MCF 10A (cell line): Measurements from ENCODE around the gene ZNF286A. TPM values are rescaled to one million over a fixed set of nuclear protein-coding genes. Genes with fewer than 3 reads are reported as not detected.
A peak's percentile ranks its signal among the peaks of the same experiment; 100 is the strongest.
"Not testable (repeated sequence)": the region's sequence is repeated elsewhere in the genome, so short reads cannot be mapped to it uniquely, and the experiment has no call there.

ENCODE experiments used
- BruUV-seq: library from RNA; stranded (reverse); fragments of 400-500 nt; replicated peaks from 2 replicates; lab custom pipeline; 2021; lab: Mats Ljungman, UMichigan
- CTCF ChIA-PET: fragments of 300-600 bp; sonication (Branson Sonifier 250); formaldehyde crosslinking; extraction: SDS; loops from one replicate; lab custom pipeline; 2021; ENCODE audit warnings: antibody characterized with exemption, inconsistent platforms; lab: Yijun Ruan, JAX
- POLR2A ChIA-PET: fragments of 300-600, 350-650 bp; sonication (Branson Sonifier 250); formaldehyde crosslinking; extraction: SDS; loops from one replicate; lab custom pipeline; 2020; ENCODE audit warnings: antibody characterized with exemption, inconsistent platforms; lab: Yijun Ruan, JAX
- DNase-seq: peaks from one replicate; pipeline ENCODE4 v3.0.0-alpha.2; 2018; ENCODE audit not compliant: unreplicated experiment
- H3K27ac Mint-ChIP-seq: one replicate; pipeline ENCODE4 v1.8.0; 2022; ENCODE audit warnings: mild to moderate bottlenecking, low read depth, mixed read lengths; ENCODE audit not compliant: unreplicated experiment
- H3K27me3 Mint-ChIP-seq: one replicate; pipeline ENCODE4 v1.8.0; 2022; ENCODE audit warnings: mixed read lengths; ENCODE audit not compliant: insufficient read depth, unreplicated experiment
- H3K36me3 Mint-ChIP-seq: one replicate; pipeline ENCODE4 v1.8.0; 2022; ENCODE audit warnings: mild to moderate bottlenecking, moderate library complexity, mixed read lengths; ENCODE audit not compliant: insufficient read depth, unreplicated experiment
- H3K4me1 Mint-ChIP-seq: one replicate; pipeline ENCODE4 v1.8.0; 2022; ENCODE audit warnings: mixed read lengths; ENCODE audit not compliant: insufficient read depth, unreplicated experiment
- H3K4me3 Mint-ChIP-seq: one replicate; pipeline ENCODE4 v1.8.0; 2022; ENCODE audit warnings: mild to moderate bottlenecking, moderate library complexity, mixed read lengths; ENCODE audit not compliant: unreplicated experiment
- H3K9me3 Mint-ChIP-seq: one replicate; pipeline ENCODE4 v1.8.0; 2022; ENCODE audit warnings: mixed read lengths; ENCODE audit not compliant: unreplicated experiment
- intact Hi-C: fragments of 100-400 bp; cut with micrococcal nuclease; formaldehyde crosslinking; loops from 2 replicates; pipeline ENCODE4 v1.14.1; 2022
- total RNA-seq: library from RNA; stranded (reverse); gene quantifications from 2 replicates; pipeline ENCODE4 v1.2.3, GENCODE V29; 2022
- TF ChIP-seq, protein P1 (sequence below): fragments of 200-600 bp; IDR thresholded peaks from one replicate; pipeline ENCODE4 v1.8.0; 2022; ENCODE audit warnings: antibody characterized with exemption, mild to moderate bottlenecking; ENCODE audit not compliant: unreplicated experiment

The ZNF286A gene
- total RNA-seq, 1 experiment from 2014 or later, result 25.7 TPM

DNA sequence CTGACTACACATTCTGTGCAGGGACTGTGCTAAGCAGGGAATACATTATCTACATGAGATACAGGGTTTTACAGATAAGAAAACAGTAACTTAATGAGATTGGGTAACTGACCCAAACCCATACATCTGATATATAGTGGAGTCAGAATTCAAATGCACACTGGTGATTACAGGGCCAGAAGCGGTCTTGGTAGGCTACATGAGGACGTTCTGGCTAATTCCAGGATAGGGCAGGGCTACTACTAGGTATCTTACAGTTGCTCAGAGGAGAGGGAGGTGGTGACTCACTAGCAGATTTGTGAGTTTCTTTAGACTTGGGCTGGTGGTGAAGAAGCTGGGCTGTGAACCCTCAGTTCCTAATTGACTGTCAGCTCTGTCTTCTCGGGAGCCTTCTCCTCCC, 36.9 kb upstream of the ZNF286A start:
- BruUV-seq, result no TSS peak
- TF ChIP-seq, protein P1, sequence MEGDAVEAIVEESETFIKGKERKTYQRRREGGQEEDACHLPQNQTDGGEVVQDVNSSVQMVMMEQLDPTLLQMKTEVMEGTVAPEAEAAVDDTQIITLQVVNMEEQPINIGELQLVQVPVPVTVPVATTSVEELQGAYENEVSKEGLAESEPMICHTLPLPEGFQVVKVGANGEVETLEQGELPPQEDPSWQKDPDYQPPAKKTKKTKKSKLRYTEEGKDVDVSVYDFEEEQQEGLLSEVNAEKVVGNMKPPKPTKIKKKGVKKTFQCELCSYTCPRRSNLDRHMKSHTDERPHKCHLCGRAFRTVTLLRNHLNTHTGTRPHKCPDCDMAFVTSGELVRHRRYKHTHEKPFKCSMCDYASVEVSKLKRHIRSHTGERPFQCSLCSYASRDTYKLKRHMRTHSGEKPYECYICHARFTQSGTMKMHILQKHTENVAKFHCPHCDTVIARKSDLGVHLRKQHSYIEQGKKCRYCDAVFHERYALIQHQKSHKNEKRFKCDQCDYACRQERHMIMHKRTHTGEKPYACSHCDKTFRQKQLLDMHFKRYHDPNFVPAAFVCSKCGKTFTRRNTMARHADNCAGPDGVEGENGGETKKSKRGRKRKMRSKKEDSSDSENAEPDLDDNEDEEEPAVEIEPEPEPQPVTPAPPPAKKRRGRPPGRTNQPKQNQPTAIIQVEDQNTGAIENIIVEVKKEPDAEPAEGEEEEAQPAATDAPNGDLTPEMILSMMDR, result no peak
- intact Hi-C loops, result no loop called here
- peaks cover 33% of the 10 kb centered on the region for H3K36me3 Mint-ChIP-seq
- no peak overlapping the region for H3K4me3 Mint-ChIP-seq
- H3K9me3 Mint-ChIP-seq, result no peaks in the 10 kb centered on the region
- H3K27ac Mint-ChIP-seq, result no peak overlapping the region
- CTCF ChIA-PET, result no interaction called here
- POLR2A ChIA-PET, result interaction anchor here (1.0 to 6.7 kb wide), 2 partner anchors 12 to 14 kb away, joined by 3 to 109 read pairs; no protein-coding TSS in a partner anchor
- peaks cover 41% of the 10 kb centered on the region for H3K4me1 Mint-ChIP-seq
- H3K27me3 Mint-ChIP-seq, result no peaks in the 10 kb centered on the region
- no peak for DNase-seq

DNA sequence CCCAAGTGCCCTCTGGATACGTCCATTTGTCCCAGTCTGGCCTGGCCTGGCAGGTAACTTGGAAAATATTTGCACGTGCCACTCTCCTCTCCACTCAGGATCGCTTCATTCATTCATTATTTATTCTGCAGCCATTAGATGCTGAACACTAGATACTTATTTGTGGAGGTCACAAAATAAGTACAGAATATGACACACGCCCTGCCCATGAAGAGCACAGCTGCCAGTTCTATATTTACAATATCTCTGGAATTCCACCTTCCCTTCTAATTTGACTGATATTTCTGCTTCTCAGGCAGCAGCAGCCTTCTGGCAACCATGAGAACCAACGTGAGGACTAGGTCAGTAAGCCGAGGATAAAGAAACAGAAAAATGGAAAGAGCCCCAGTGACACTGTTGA, 36.4 kb upstream of the ZNF286A start:
- no peak for DNase-seq
- H3K9me3 Mint-ChIP-seq, result no peaks in the 10 kb centered on the region
- H3K4me1 Mint-ChIP-seq, result peaks cover 36% of the 10 kb centered on the region
- H3K4me3 Mint-ChIP-seq, result no peak overlapping the region
- peaks cover 31% of the 10 kb centered on the region for H3K36me3 Mint-ChIP-seq
- no TSS peak for BruUV-seq
- intact Hi-C loops, result no loop called here
- ChIA-PET CTCF (no interaction called here), POLR2A (interaction anchor here (1.0 to 6.7 kb wide), 2 partner anchors 13 to 14 kb away, joined by 3 to 109 read pairs; no protein-coding TSS in a partner anchor)
- H3K27me3 Mint-ChIP-seq, result no peaks in the 10 kb centered on the region
- H3K27ac Mint-ChIP-seq, result no peak overlapping the region
- TF ChIP-seq, protein P1, result no peak

DNA sequence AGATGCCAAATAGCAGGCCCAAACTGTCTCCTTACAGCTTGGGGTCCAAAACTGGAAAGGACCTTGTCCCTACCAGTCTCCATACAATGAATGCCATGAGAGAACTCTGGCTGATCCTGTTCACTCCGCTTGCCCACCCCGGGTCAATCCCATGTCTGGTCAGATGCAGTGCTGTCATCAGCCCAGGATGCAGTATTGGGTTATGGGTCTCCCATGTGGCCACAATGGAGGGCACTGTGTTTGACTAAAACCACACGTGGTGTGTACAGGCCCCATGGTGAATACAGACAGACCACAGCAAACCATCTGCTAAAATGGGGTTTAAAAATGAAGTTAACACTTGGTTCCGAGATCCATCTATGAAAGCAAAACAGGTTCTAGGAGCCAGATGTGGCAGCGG, 35.9 kb upstream of the ZNF286A start:
- Mint-ChIP-seq H3K27ac (no peak overlapping the region), H3K9me3 (no peaks in the 10 kb centered on the region), H3K36me3 (peaks cover 35% of the 10 kb centered on the region), H3K27me3 (no peaks in the 10 kb centered on the region), H3K4me3 (no peak overlapping the region), H3K4me1 (peaks cover 31% of the 10 kb centered on the region)
- TF ChIP-seq, protein P1, result no peak
- CTCF ChIA-PET, result no interaction called here
- intact Hi-C loops, result no loop called here
- BruUV-seq, result no TSS peak
- no peak for DNase-seq
- POLR2A ChIA-PET, result interaction anchor here (1.0 to 6.7 kb wide), 2 partner anchors 13 kb away, joined by 3 to 109 read pairs; no protein-coding TSS in a partner anchor

DNA sequence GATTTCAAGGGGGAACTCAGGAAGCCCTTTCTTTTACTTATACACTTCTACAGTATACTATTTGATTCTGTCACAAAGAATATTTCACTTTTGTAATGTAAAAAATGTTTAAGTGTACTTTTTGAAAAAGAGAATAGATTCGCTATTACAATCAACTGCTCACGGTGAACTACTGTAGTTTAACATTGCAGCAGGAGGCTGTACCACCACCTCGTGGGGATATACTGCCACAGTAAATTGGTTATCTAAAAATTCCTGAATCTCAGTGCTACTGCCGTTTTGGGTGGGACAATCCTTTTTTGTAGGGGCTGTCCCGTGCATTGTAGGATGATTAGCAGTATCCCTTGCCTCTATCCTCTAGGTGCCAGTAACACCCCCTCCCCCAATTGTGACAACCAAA, 30.0 kb upstream of the ZNF286A start:
- H3K27ac Mint-ChIP-seq, H3K9me3 Mint-ChIP-seq, POLR2A ChIA-PET: not testable (repeated sequence)

DNA sequence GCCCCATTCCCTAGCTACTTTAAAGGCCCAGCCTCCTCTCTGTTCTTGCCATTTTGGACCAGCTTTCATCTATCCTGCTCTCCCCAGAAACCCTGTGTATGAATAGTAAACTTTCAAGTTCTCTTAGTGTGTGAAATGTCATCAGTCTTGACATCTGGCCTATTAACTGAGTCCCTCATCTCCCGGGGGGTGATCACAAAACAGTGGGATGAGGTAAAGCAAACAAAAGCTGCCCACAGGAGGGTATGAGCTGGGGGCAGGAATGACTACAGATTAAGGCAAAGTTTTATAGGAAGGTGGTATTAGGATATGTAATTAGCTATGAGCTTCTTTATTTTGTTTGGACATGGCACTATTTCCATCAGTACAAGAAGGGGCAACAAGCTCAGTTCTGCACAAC, 24.9 kb upstream of the ZNF286A start:
- H3K4me3 Mint-ChIP-seq, intact Hi-C loops, H3K9me3 Mint-ChIP-seq, POLR2A ChIA-PET, DNase-seq, BruUV-seq, H3K4me1 Mint-ChIP-seq, H3K27me3 Mint-ChIP-seq, CTCF ChIA-PET: not testable (repeated sequence)
- Mint-ChIP-seq H3K36me3 (peaks cover 46% of the 10 kb centered on the region), H3K27ac (peak overlapping the region; percentile 81)

More for the DNA sequence above, 30.0 kb upstream of the ZNF286A start:
- CTCF ChIA-PET, intact Hi-C loops, DNase-seq, BruUV-seq, H3K27me3 Mint-ChIP-seq, H3K4me1 Mint-ChIP-seq, H3K4me3 Mint-ChIP-seq: not testable (repeated sequence)
- H3K36me3 Mint-ChIP-seq, result peaks cover 30% of the 10 kb centered on the region

DNA sequence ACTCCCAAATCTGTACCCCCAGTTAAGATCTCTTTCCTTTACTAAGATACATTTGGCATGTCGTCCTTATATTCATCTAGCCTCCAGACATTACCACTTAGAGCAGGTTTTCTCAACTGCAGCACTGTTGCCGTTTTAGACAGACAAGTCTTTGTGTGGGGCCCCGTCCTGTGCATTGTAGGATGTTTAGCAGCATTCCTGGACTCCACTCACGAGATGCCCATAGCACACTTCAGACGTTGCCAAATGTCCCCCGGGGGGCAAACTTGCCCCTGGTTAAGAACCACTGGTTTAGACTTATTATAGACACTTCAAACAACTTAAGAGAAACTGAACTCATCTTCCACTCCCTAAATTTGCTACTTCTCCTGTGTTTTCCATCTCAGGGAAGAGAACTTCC, 23.6 kb upstream of the ZNF286A start:
- H3K27ac Mint-ChIP-seq, intact Hi-C loops, BruUV-seq, CTCF ChIA-PET, DNase-seq, H3K4me1 Mint-ChIP-seq, H3K9me3 Mint-ChIP-seq, H3K27me3 Mint-ChIP-seq, H3K4me3 Mint-ChIP-seq, POLR2A ChIA-PET: not testable (repeated sequence)
- peaks cover 55% of the 10 kb centered on the region for H3K36me3 Mint-ChIP-seq

DNA sequence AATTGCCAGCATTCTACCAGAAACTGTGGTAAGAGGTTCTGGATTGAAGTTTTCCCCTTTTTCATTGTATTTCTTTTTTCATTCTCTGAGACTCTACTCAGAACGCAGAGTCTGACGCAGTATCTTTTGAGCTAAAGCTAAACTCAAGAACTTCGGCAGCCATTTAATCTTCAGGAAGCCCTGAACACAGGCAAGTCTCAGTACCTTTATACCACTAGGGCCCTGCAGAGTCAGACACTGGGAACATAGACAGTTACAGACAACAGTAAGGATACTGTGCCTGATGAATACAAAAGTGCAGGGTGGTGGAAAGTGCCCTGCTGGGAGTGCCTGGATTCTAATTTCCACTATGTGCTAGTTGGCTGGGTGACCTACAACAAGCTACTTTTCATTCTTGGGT, 16.4 kb upstream of the ZNF286A start:
- H3K9me3 Mint-ChIP-seq, H3K27me3 Mint-ChIP-seq, DNase-seq, intact Hi-C loops, CTCF ChIA-PET, BruUV-seq: not testable (repeated sequence)
- H3K4me3 Mint-ChIP-seq, result peak overlapping the region; percentile 99
- POLR2A ChIA-PET, result interaction anchor here (0.6 to 2.9 kb wide), 2 partner anchors 23 to 33 kb away, joined by 4 to 6 read pairs; no protein-coding TSS in a partner anchor
- H3K36me3 Mint-ChIP-seq, result peaks cover 25% of the 10 kb centered on the region
- peaks cover 18% of the 10 kb centered on the region for H3K4me1 Mint-ChIP-seq
- peak overlapping the region; percentile 98 for H3K27ac Mint-ChIP-seq
